ENCODE results near the gene CLIC3.

The CLIC3 gene

DNA sequence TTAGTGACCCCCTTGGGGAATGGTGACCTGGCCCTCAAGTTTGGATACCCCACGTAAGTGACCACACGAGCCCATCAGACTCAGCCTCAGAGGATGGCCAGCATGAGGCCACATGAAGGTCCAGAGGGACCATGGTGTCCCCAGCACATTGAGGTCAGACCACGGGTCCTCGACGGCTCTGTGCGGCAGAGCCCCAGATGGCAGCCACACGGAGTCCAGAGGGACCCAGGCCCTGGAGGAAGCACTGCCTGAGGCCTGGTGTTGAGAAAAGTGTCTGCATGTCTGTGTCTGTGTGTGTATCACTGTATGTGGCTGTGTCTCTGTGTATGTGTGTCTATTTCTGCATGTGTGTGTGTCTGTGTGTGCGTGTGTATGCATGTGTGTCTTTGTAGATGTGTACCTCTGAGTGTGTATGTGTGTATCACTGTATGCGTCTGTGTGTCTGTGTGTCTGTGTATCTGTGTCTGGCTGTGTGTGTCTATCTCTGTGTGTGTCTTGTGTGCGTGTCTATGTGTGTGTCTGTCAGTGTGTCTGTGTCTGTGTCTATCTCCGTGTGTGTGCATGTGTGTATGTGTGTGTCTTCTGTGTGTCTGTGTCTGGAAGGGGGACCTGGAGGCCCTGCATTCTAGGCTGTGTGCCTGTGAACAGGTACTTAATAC lies 12.6 kb downstream of the CLIC3 start:
- FAIRE-seq, result no peak
- TF ChIP-seq, protein P1, sequence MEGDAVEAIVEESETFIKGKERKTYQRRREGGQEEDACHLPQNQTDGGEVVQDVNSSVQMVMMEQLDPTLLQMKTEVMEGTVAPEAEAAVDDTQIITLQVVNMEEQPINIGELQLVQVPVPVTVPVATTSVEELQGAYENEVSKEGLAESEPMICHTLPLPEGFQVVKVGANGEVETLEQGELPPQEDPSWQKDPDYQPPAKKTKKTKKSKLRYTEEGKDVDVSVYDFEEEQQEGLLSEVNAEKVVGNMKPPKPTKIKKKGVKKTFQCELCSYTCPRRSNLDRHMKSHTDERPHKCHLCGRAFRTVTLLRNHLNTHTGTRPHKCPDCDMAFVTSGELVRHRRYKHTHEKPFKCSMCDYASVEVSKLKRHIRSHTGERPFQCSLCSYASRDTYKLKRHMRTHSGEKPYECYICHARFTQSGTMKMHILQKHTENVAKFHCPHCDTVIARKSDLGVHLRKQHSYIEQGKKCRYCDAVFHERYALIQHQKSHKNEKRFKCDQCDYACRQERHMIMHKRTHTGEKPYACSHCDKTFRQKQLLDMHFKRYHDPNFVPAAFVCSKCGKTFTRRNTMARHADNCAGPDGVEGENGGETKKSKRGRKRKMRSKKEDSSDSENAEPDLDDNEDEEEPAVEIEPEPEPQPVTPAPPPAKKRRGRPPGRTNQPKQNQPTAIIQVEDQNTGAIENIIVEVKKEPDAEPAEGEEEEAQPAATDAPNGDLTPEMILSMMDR (IDR thresholded peaks at IDR 0.05; ENCODE audit: insufficient read depth, missing control alignments), result no peak
- no peak for DNase-seq (ENCODE audit: insufficient read length, low spot score)

- FAIRE-seq (no peak), DNase-seq (ENCODE audit: insufficient read length, low spot score) (no peak)
- TF ChIP-seq, protein P1 (IDR thresholded peaks at IDR 0.05; ENCODE audit: insufficient read depth, missing control alignments), result no peak
Observed at GRCh38 chr9:136983167-136983566, 13.2 kb downstream of the CLIC3 start.

GRCh38 chr9:136982232-136983051 lies 13.9 kb downstream of the CLIC3 start, which contains the start of gene LCNL1:
TSS of gene LCNL1 (plus strand) at chr9:136982993. CDS start at chr9:136983587, 594 bp downstream.
- FAIRE-seq, result no peak
- no peak for DNase-seq (ENCODE audit: insufficient read length, low spot score)
- TF ChIP-seq, protein P1 (IDR thresholded peaks at IDR 0.05; ENCODE audit: insufficient read depth, missing control alignments), result no peak

DNA sequence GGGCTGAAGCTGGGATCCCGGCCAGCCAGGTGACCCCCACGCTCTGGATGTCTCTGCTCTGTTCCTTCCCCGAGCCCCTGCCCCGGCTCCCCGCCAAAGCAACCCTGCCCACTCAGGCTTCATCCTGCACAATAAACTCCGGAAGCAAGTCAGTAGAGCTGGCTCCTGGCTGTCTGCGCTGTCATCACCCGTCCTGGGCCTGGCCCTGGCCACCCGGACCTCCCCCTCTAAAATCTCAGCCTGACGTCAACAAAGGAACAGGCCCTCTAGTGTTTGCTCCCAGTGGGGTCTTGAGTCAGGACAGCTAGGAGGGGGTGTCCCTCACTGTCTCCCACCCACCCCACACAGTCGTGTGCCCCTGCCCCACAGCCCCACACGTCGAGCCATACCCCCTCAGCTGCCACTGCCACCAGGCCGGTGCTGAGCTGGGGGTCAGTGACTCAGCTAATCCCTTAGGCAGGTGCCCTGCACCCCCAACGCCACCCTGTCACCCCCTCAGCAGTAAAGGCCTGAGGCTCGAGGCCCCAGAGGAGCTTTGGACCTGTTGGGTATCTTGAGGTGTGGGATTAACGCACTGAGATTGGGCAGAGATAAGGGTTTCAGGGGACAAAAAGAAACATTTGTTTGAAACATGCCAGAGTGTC lies 14.7 kb downstream of the CLIC3 start:
- FAIRE-seq (no peak), DNase-seq (ENCODE audit: insufficient read length, low spot score) (no peak)
- TF ChIP-seq, protein P1 (IDR thresholded peaks at IDR 0.05; ENCODE audit: insufficient read depth, missing control alignments), result no peak

DNA sequence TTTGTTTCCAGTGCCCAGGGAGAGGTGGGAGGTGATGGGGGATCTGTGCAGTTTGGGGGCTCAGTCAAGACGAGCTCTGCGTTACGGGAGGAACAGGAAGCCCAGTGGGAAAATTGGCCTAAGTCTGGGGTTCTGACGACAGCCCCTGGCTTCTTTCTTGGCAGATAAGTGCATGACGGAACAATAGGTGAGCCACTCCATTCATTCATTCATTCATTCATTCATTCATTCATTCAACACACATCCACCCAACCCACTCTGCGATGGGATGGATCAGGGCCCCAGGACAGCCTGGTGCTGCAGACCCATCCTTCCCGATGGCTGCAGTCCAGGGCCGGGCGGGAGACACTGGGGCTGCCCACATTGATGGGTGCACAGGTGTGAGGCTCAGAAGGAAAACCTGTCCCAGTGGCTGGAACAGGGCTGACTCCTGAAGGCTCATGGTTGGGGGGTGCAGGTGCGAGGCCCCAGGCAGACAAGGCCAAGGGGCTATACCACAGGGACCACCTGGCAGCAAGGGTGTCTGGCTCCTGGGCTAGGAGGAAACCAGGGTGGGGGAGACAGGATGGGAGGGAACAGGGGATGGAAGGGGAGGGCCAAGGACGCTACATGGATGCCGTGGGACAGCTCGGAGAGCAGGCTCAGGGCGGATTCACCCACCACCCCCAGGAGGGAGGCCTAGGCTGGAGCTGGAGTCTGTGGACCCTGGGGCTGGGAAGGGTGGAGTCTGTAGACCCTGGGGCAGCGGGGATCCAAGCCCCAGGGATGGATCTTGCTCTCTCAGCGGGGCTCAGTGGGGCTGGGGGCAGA lies 15.5 kb downstream of the CLIC3 start:
- DNase-seq (ENCODE audit: insufficient read length, low spot score), result no peak
- TF ChIP-seq, protein P1 (IDR thresholded peaks at IDR 0.05; ENCODE audit: insufficient read depth, missing control alignments), result no peak
- no peak for FAIRE-seq

DNA sequence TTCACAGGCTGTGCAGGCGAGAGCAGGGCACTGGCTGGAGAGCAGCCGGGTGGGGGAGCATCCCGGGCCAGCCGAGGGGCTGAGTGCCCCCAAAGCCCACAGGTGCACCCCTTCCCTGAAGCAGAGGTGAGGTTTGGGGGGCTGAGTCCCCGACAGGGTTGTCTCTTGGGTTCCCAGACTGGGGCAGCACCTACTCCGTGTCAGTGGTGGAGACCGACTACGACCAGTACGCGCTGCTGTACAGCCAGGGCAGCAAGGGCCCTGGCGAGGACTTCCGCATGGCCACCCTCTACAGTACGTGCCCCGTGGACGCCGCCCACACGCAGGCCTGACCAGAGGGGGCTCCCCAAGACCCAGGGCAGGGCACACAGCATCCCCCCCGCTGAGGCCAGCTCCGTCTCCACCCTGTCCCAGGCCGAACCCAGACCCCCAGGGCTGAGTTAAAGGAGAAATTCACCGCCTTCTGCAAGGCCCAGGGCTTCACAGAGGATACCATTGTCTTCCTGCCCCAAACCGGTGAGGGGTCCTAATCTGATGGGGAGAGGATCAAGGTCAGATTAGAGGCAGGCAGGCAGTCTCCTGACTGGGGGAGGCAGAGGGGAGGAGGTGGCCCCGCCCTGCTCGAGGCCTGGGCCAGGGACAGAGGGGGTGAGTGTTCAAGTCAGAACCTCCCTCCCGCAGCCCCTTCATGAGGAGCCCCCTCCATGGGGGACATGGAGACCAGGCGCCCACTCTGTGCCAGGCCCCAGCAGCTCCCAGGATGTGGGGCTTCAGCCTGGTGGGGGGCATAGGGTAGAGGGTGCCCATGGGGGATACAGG lies 16.4 kb downstream of the CLIC3 start:
- TF ChIP-seq, protein P1 (IDR thresholded peaks at IDR 0.05; ENCODE audit: insufficient read depth, missing control alignments), result no peak
- FAIRE-seq (no peak), DNase-seq (ENCODE audit: insufficient read length, low spot score) (no peak)
